ENCODE data around the gene SLC39A6.

GRCh38 chr18:36073676-36074075, 55.5 kb downstream of the SLC39A6 start:
- TF ChIP-seq POLR2AphosphoS5 (IDR thresholded peaks at IDR 0.05; ENCODE audit: borderline replicate concordance, low read depth, low read length) = no peak
- no peak for TF ChIP-seq EZH2 (IDR thresholded peaks at IDR 0.05)

Data from SK-N-MC (cell line).